Fibroblast of lung (primary cell): ENCODE results near the gene KDM1A. TPM values are rescaled to one million over a fixed set of nuclear protein-coding genes. Genes with fewer than 3 reads are reported as not detected.

ENCODE experiments used
- DNase-seq, 2 donors: peaks; one replicate each; pipeline versions ENCODE4 v3.0.0 to v3.0.0-alpha.2; 2010; ENCODE audit warnings: low read depth in 2 of 2
- H2AFZ ChIP-seq: 2 replicates; pipeline ENCODE4 v1.5.1; 2012; ENCODE audit warnings: low read length, control low read depth, inconsistent platforms
- H3K27ac ChIP-seq: 2 replicates; pipeline ENCODE4 v1.5.1; 2011; ENCODE audit warnings: low read length, control low read depth; ENCODE audit not compliant: insufficient read depth
- H3K27me3 ChIP-seq: 2 replicates; pipeline ENCODE4 v1.5.1; 2011; ENCODE audit warnings: mild to moderate bottlenecking, low read length; ENCODE audit not compliant: control insufficient read depth, insufficient read depth
- H3K36me3 ChIP-seq: 2 replicates; pipeline ENCODE4 v1.5.1; 2011; ENCODE audit warnings: low read length; ENCODE audit not compliant: control insufficient read depth, insufficient read depth
- H3K4me1 ChIP-seq: 2 replicates; pipeline ENCODE4 v1.5.1; 2011; ENCODE audit warnings: low read length; ENCODE audit not compliant: control insufficient read depth, insufficient read depth; ENCODE audit errors: extremely low read depth
- H3K4me2 ChIP-seq: 2 replicates; pipeline ENCODE4 v1.5.1; 2011; ENCODE audit warnings: low read length, control low read depth; ENCODE audit not compliant: insufficient read depth; ENCODE audit errors: extremely low read depth
- H3K4me3 ChIP-seq, 4 experiments: fragments of 200-600 bp in 1 of 4; sonication (generic) in 1 of 4; replicated peaks in 1 of 4; 2 replicates each; pipeline ENCODE4 v1.5.1; 2011 to 2016; ENCODE audit warnings: low read length in 4 of 4, low read depth in 3 of 4, mild to moderate bottlenecking in 3 of 4, control low read depth in 2 of 4, inconsistent platforms in 1 of 4, mixed read lengths in 1 of 4; ENCODE audit not compliant: insufficient read depth in 1 of 4; ENCODE audit errors: control extremely low read depth in 1 of 4
- H3K79me2 ChIP-seq: 2 replicates; pipeline ENCODE4 v1.5.1; 2012; ENCODE audit warnings: mild to moderate bottlenecking, low read length, inconsistent platforms; ENCODE audit not compliant: control insufficient read depth, insufficient read depth
- H3K9ac ChIP-seq: 2 replicates; pipeline ENCODE4 v1.5.1; 2011; ENCODE audit warnings: mild to moderate bottlenecking, low read length, control low read depth; ENCODE audit not compliant: insufficient read depth
- H3K9me3 ChIP-seq: 2 replicates; pipeline ENCODE4 v1.5.1; 2012; ENCODE audit warnings: low read depth, low read length; ENCODE audit not compliant: control insufficient read depth, insufficient read depth
- H4K20me1 ChIP-seq: 2 replicates; pipeline ENCODE4 v1.5.1; 2011; ENCODE audit warnings: low read length; ENCODE audit not compliant: control insufficient read depth, insufficient read depth; ENCODE audit errors: extremely low read depth
- EZH2 ChIP-seq: IDR thresholded peaks from 2 replicates; pipeline ENCODE4 v1.5.1; 2012; ENCODE audit warnings: low read length, control low read depth, mild to moderate bottlenecking; ENCODE audit errors: missing control alignments
- polyA plus RNA-seq, 2 donors: library from polyadenylated mRNA; depleted of rRNA in 1 of 2; stranded (reverse) in 1 of 2; unstranded in 1 of 2; fragments of >200 nt; gene quantifications; 2 replicates each; pipeline ENCODE4 v1.2.1, GENCODE V29; 2011 to 2012; ENCODE audit warnings: missing spikeins in 1 of 2
- total RNA-seq: library from RNA; depleted of rRNA; stranded (reverse); fragments of >200 nt; gene quantifications from 2 replicates; pipeline ENCODE4 v1.2.1, GENCODE V29; 2014
- TF ChIP-seq, protein P1 (sequence below), 2 donors: IDR thresholded peaks in 1 of 2; conservative IDR thresholded peaks in 1 of 2; 1 replicate in 1 of 2; 2 replicates in 1 of 2; pipeline ENCODE4 v1.5.1; 2011 to 2012; ENCODE audit warnings: low read length in 2 of 2, control low read depth in 1 of 2, inconsistent platforms in 1 of 2, low read depth in 1 of 2, mild to moderate bottlenecking in 1 of 2

Gene KDM1A
- total and polyA plus RNA-seq, 2 donors (not counting 1 experiment from before 2014, with no cell fraction given) = 72.0 to 72.4 TPM

- Histone ChIP-seq H3K9ac (no peak overlapping the region), H4K20me1 (no peaks in the 10 kb centered on the region), H3K4me1 (peaks cover 5% of the 10 kb centered on the region), H3K4me3 (no peak overlapping the region), H3K27me3 (no peaks in the 10 kb centered on the region), H3K4me2 (no peak overlapping the region), H3K36me3 (no peaks in the 10 kb centered on the region), H3K79me2 (peaks cover 30% of the 10 kb centered on the region), H3K27ac (no peak overlapping the region), H2AFZ (no peak overlapping the region), H3K9me3 (no peaks in the 10 kb centered on the region)
- no peak for DNase-seq
- no peak for TF ChIP-seq EZH2
- TF ChIP-seq, protein P1, sequence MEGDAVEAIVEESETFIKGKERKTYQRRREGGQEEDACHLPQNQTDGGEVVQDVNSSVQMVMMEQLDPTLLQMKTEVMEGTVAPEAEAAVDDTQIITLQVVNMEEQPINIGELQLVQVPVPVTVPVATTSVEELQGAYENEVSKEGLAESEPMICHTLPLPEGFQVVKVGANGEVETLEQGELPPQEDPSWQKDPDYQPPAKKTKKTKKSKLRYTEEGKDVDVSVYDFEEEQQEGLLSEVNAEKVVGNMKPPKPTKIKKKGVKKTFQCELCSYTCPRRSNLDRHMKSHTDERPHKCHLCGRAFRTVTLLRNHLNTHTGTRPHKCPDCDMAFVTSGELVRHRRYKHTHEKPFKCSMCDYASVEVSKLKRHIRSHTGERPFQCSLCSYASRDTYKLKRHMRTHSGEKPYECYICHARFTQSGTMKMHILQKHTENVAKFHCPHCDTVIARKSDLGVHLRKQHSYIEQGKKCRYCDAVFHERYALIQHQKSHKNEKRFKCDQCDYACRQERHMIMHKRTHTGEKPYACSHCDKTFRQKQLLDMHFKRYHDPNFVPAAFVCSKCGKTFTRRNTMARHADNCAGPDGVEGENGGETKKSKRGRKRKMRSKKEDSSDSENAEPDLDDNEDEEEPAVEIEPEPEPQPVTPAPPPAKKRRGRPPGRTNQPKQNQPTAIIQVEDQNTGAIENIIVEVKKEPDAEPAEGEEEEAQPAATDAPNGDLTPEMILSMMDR (conservative IDR thresholded peaks at IDR 0.05 in 1 of 2, IDR thresholded peaks at IDR 0.05 in 1 of 2; ENCODE audit: low read depth in 1 of 2, low read length in 2 of 2) = no peak
Measured at GRCh38 chr1:23125489-23125888, 106.2 kb downstream of the KDM1A start.

DNA sequence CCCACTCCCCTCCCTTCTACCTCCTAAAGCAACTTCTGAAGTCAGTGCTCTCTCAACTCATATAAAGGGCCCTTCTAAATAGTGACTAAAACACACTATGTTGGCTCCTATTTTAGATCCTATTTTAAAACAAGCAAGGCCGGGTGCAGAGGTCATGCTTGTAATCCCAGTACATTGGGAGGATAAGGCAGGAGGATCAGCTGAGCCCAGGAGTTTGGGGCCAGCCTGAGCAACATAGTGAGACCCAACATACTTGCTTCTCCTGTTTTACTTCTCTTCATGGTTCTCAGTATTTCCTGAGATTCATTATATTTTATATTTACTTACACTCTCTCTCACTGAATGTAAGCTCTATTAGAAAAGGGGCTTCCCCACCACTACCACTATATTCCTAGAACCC, 106.9 kb downstream of the KDM1A start:
- Histone ChIP-seq H3K9me3 (no peaks in the 10 kb centered on the region), H3K27me3 (no peaks in the 10 kb centered on the region), H3K4me2 (no peak overlapping the region), H3K36me3 (no peaks in the 10 kb centered on the region), H3K4me3 (no peak overlapping the region), H3K27ac (no peak overlapping the region), H3K9ac (no peak overlapping the region), H3K79me2 (peaks cover 31% of the 10 kb centered on the region), H4K20me1 (no peaks in the 10 kb centered on the region), H3K4me1 (peaks cover 5% of the 10 kb centered on the region), H2AFZ (no peak overlapping the region)
- TF ChIP-seq, protein P1 (conservative IDR thresholded peaks at IDR 0.05 in 1 of 2, IDR thresholded peaks at IDR 0.05 in 1 of 2; ENCODE audit: low read depth in 1 of 2, low read length in 2 of 2) = no peak
- TF ChIP-seq EZH2 = no peak
- DNase-seq = no peak

DNA sequence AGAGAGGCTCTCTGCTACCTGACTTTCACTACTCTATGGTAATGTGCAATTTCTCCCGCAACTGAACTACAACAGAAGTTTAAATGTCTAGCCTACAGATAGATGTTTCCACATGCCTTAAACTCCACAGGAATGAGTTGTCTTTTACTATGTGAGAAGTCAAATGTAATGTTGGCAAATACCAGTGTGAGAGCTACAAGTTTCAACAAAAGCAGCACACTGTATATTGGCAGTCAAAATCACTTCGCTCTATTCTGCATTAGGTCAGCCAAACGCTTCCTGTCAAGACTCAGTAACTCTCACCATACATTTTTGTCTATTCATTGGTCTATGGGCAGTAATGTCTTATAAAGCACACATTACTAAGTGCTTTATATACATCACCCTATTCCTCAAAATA, 107.5 kb downstream of the KDM1A start:
- no peak overlapping the region for H3K9ac ChIP-seq
- H4K20me1 ChIP-seq = no peaks in the 10 kb centered on the region
- no peaks in the 10 kb centered on the region for H3K9me3 ChIP-seq
- DNase-seq = peak; percentile 79 to 81
- no peak overlapping the region for H3K27ac ChIP-seq
- H3K36me3 ChIP-seq = no peaks in the 10 kb centered on the region
- H3K4me2 ChIP-seq = peak overlapping the region; percentile 25
- peaks cover 5% of the 10 kb centered on the region for H3K4me1 ChIP-seq
- no peak overlapping the region for H3K4me3 ChIP-seq
- TF ChIP-seq, protein P1 (conservative IDR thresholded peaks at IDR 0.05 in 1 of 2, IDR thresholded peaks at IDR 0.05 in 1 of 2; ENCODE audit: low read depth in 1 of 2, low read length in 2 of 2) = no peak
- TF ChIP-seq EZH2 = no peak
- H3K27me3 ChIP-seq = no peaks in the 10 kb centered on the region
- peaks cover 30% of the 10 kb centered on the region for H3K79me2 ChIP-seq
- no peak overlapping the region for H2AFZ ChIP-seq
